ENCODE measurements around the gene TMEM144.

Gene TMEM144

GRCh38 chr4:158209825-158210807 is at the start of gene TMEM144:
TMEM144 (plus strand) TSS chr4:158210486; CDS start chr4:158212668, 2,182 bp downstream.
- intact Hi-C loops (cut with micrococcal nuclease), result loop anchor here (5.0 kb wide), 1 partner anchor 42 kb away; no protein-coding TSS in a partner anchor
- peaks cover 14% of the 10 kb centered on the region for H3K36me3 Mint-ChIP-seq (ENCODE audit: low read depth)
- H3K27me3 Mint-ChIP-seq, result no peaks in the 10 kb centered on the region
- peak within 1 kb of the TSS; percentile 98 for H3K27ac Mint-ChIP-seq
- H3K4me3 Mint-ChIP-seq, result peak within 1 kb of the TSS; percentile 81
- H3K9me3 Mint-ChIP-seq, result no peaks in the 10 kb centered on the region
- H3K4me1 Mint-ChIP-seq (ENCODE audit: low read depth), result peaks cover 64% of the 10 kb centered on the region

- H3K4me1 Mint-ChIP-seq (ENCODE audit: low read depth), result peaks cover 75% of the 10 kb centered on the region
- peak overlapping the region; percentile 83 for H3K27ac Mint-ChIP-seq
- no peaks in the 10 kb centered on the region for H3K27me3 Mint-ChIP-seq
- H3K9me3 Mint-ChIP-seq, result no peaks in the 10 kb centered on the region
- peaks cover 62% of the 10 kb centered on the region for H3K36me3 Mint-ChIP-seq (ENCODE audit: low read depth)
- intact Hi-C loops (cut with micrococcal nuclease), result no loop called here
- H3K4me3 Mint-ChIP-seq, result peak overlapping the region; percentile 22
Measured at GRCh38 chr4:158161551-158162354, 48.5 kb upstream of the TMEM144 start.

- intact Hi-C loops (cut with micrococcal nuclease), result no loop called here
- no peaks in the 10 kb centered on the region for H3K27me3 Mint-ChIP-seq
- H3K4me3 Mint-ChIP-seq, result no peak overlapping the region
- H3K36me3 Mint-ChIP-seq (ENCODE audit: low read depth), result peaks cover 53% of the 10 kb centered on the region
- H3K4me1 Mint-ChIP-seq (ENCODE audit: low read depth), result peaks cover 76% of the 10 kb centered on the region
- H3K27ac Mint-ChIP-seq, result peak overlapping the region; percentile 83
- no peaks in the 10 kb centered on the region for H3K9me3 Mint-ChIP-seq
Measured at GRCh38 chr4:158162631-158163030, 47.7 kb upstream of the TMEM144 start.

- peaks cover 72% of the 10 kb centered on the region for H3K4me1 Mint-ChIP-seq (ENCODE audit: low read depth)
- H3K36me3 Mint-ChIP-seq (ENCODE audit: low read depth), result peaks cover 44% of the 10 kb centered on the region
- H3K27me3 Mint-ChIP-seq, result no peaks in the 10 kb centered on the region
- no peak overlapping the region for H3K27ac Mint-ChIP-seq
- no peaks in the 10 kb centered on the region for H3K9me3 Mint-ChIP-seq
- intact Hi-C loops (cut with micrococcal nuclease), result no loop called here
- H3K4me3 Mint-ChIP-seq, result no peak overlapping the region
Measured at GRCh38 chr4:158163941-158164767, 46.1 kb upstream of the TMEM144 start.

- Mint-ChIP-seq H3K27ac (no peak overlapping the region), H3K36me3 (ENCODE audit: low read depth) (peaks cover 38% of the 10 kb centered on the region), H3K4me1 (ENCODE audit: low read depth) (peaks cover 66% of the 10 kb centered on the region), H3K27me3 (no peaks in the 10 kb centered on the region), H3K4me3 (no peak overlapping the region), H3K9me3 (no peaks in the 10 kb centered on the region)
- intact Hi-C loops (cut with micrococcal nuclease), result no loop called here
Measured at GRCh38 chr4:158164768-158165213, 45.5 kb upstream of the TMEM144 start.

GRCh38 chr4:158166701-158167100 is 43.6 kb upstream of the TMEM144 start:
- Mint-ChIP-seq H3K4me1 (ENCODE audit: low read depth) (peaks cover 52% of the 10 kb centered on the region), H3K4me3 (no peak overlapping the region), H3K27me3 (no peaks in the 10 kb centered on the region), H3K9me3 (no peaks in the 10 kb centered on the region), H3K27ac (no peak overlapping the region), H3K36me3 (ENCODE audit: low read depth) (peaks cover 41% of the 10 kb centered on the region)
- intact Hi-C loops (cut with micrococcal nuclease), result no loop called here

GRCh38 chr4:158168606-158169005 is 41.7 kb upstream of the TMEM144 start:
- intact Hi-C loops (cut with micrococcal nuclease), result no loop called here
- H3K27me3 Mint-ChIP-seq, result no peaks in the 10 kb centered on the region
- peak overlapping the region; percentile 60 for H3K4me3 Mint-ChIP-seq
- peaks cover 53% of the 10 kb centered on the region for H3K4me1 Mint-ChIP-seq (ENCODE audit: low read depth)
- no peaks in the 10 kb centered on the region for H3K9me3 Mint-ChIP-seq
- H3K27ac Mint-ChIP-seq, result no peak overlapping the region
- peaks cover 29% of the 10 kb centered on the region for H3K36me3 Mint-ChIP-seq (ENCODE audit: low read depth)

GRCh38 chr4:158169506-158169905 is 40.8 kb upstream of the TMEM144 start:
- Mint-ChIP-seq H3K27ac (peak overlapping the region; percentile 83), H3K36me3 (ENCODE audit: low read depth) (peaks cover 22% of the 10 kb centered on the region), H3K4me3 (peak overlapping the region; percentile 94), H3K9me3 (no peaks in the 10 kb centered on the region), H3K4me1 (ENCODE audit: low read depth) (peaks cover 55% of the 10 kb centered on the region), H3K27me3 (no peaks in the 10 kb centered on the region)
- intact Hi-C loops (cut with micrococcal nuclease), result no loop called here

- peaks cover 22% of the 10 kb centered on the region for H3K36me3 Mint-ChIP-seq (ENCODE audit: low read depth)
- intact Hi-C loops (cut with micrococcal nuclease), result loop anchor here (5.0 kb wide), 1 partner anchor 953 kb away; no protein-coding TSS in a partner anchor
Measured at GRCh38 chr4:158169931-158170690, 40.2 kb upstream of the TMEM144 start.

GRCh38 chr4:158170691-158171561 is 39.4 kb upstream of the TMEM144 start:
- H3K27me3 Mint-ChIP-seq, result no peaks in the 10 kb centered on the region
- no peaks in the 10 kb centered on the region for H3K9me3 Mint-ChIP-seq
- intact Hi-C loops (cut with micrococcal nuclease), result loop anchor here (5.0 kb wide), 1 partner anchor 954 kb away; no protein-coding TSS in a partner anchor
- H3K27ac Mint-ChIP-seq, result peak overlapping the region; percentile 83
- peaks cover 58% of the 10 kb centered on the region for H3K4me1 Mint-ChIP-seq (ENCODE audit: low read depth)
- peaks cover 22% of the 10 kb centered on the region for H3K36me3 Mint-ChIP-seq (ENCODE audit: low read depth)
- peak overlapping the region; percentile 94 for H3K4me3 Mint-ChIP-seq

More at GRCh38 chr4:158169931-158170690, 40.2 kb upstream of the TMEM144 start:
- Mint-ChIP-seq H3K4me1 (ENCODE audit: low read depth) (peaks cover 61% of the 10 kb centered on the region), H3K27me3 (no peaks in the 10 kb centered on the region), H3K9me3 (no peaks in the 10 kb centered on the region), H3K27ac (peak overlapping the region; percentile 83), H3K4me3 (peak overlapping the region; percentile 94)

- Mint-ChIP-seq H3K9me3 (no peaks in the 10 kb centered on the region), H3K36me3 (ENCODE audit: low read depth) (peaks cover 31% of the 10 kb centered on the region), H3K4me1 (ENCODE audit: low read depth) (peaks cover 58% of the 10 kb centered on the region), H3K4me3 (peak within 1 kb of the TSS; percentile 78), H3K27ac (peak within 1 kb of the TSS; percentile 83), H3K27me3 (no peaks in the 10 kb centered on the region)
- intact Hi-C loops (cut with micrococcal nuclease), result loop anchor here (1.0 to 5.0 kb wide), 2 partner anchors 180 to 955 kb away; no protein-coding TSS in a partner anchor
Measured at GRCh38 chr4:158172261-158173258, 37.7 kb upstream of the TMEM144 start, which contains the start of gene GASK1B. GASK1B (minus strand) TSS chr4:158173025; CDS start chr4:158171375, 1,650 bp downstream.

Data from dendritic cell treated with granulocyte-macrophage colony-stimulating factor and Interleukin-4, amounts not matched to agents 40 ng/mL and 50 ng/mL, for 4 days (primary cell).